Adrenal gland (tissue), 5 donors: ENCODE results near the gene AHNAK.

Source experiments
- CTCF ChIP-seq, 6 experiments: fragments of 450-650 bp in 4 of 6; fragments of 200-600 bp in 2 of 6; sonication (generic) in 1 of 6; IDR thresholded peaks; 1 replicate in 5 of 6; 2 replicates in 1 of 6; pipeline versions ENCODE4 v1.5.1 to v1.8.0; 2016 to 2021; ENCODE audit warnings: antibody characterized with exemption in 6 of 6, mild to moderate bottlenecking in 2 of 6, moderate library complexity in 1 of 6
- POLR2A ChIP-seq, 2 donors: fragments of 450-650 bp; IDR thresholded peaks; one replicate each; pipeline ENCODE4 v1.6.1; 2017; ENCODE audit warnings: antibody characterized with exemption in 2 of 2, mild to moderate bottlenecking in 2 of 2, moderate library complexity in 1 of 2
- donor health status: DM: no; HTN: no; CAD: no.

- TF ChIP-seq CTCF (IDR thresholded peaks at IDR 0.05): no peak
- TF ChIP-seq POLR2A (IDR thresholded peaks at IDR 0.05): no peak
Observed at GRCh38 chr11:62404901-62405300, 141.7 kb downstream of the AHNAK start.
